SK-N-SH treated with all-trans-retinoic acid at 6 μM for 48 hours (cell line): ENCODE results near the gene ARHGDIB.

Experiments
- ATAC-seq: fragments of 200-7000 bp; cut with Tn5 transposase; 3 replicates; pipeline ENCODE4 v1.9.1; 2020; ENCODE audit warnings: mild to moderate bottlenecking, moderate library complexity
- BACH2 ChIP-seq: fragments of 250-450 bp; sonication (Bioruptor Pico); IDR thresholded peaks from 2 replicates; pipeline ENCODE4 v1.9.0; 2021; ENCODE audit warnings: mild to moderate bottlenecking, borderline replicate concordance
- CREB5 ChIP-seq: fragments of 250-450 bp; sonication (Bioruptor Pico); IDR thresholded peaks from 2 replicates; pipeline ENCODE4 v1.5.1; 2020; ENCODE audit warnings: low read depth, mild to moderate bottlenecking, moderate library complexity
- CSDC2 ChIP-seq: fragments of 250-450 bp; sonication (Bioruptor Pico); IDR thresholded peaks from 2 replicates; pipeline ENCODE4 v1.5.0; 2020; ENCODE audit warnings: mild to moderate bottlenecking, moderate library complexity
- CSRNP3 ChIP-seq: fragments of 250-450 bp; sonication (Bioruptor Pico); IDR thresholded peaks from 2 replicates; pipeline ENCODE4 v1.5.1; 2021; ENCODE audit warnings: mild to moderate bottlenecking, moderate library complexity
- GLIS3 ChIP-seq: fragments of 250-450 bp; sonication (Bioruptor Pico); IDR thresholded peaks from 2 replicates; pipeline ENCODE4 v1.5.0; 2020; ENCODE audit warnings: mild to moderate bottlenecking, moderate library complexity
- ISL1 ChIP-seq: fragments of 250-450 bp; sonication (Bioruptor Pico); IDR thresholded peaks from 2 replicates; pipeline ENCODE4 v2.1.2; 2022; ENCODE audit warnings: mild to moderate bottlenecking, moderate library complexity
- OSR1 ChIP-seq: fragments of 250-450 bp; sonication (Bioruptor Pico); IDR thresholded peaks from 2 replicates; pipeline ENCODE4 v1.8.0; 2022; ENCODE audit warnings: moderate library complexity, mild to moderate bottlenecking, inconsistent platforms
- PATZ1 ChIP-seq: fragments of 250-450 bp; sonication (Bioruptor Pico); IDR thresholded peaks from 2 replicates; pipeline ENCODE4 v1.8.0; 2020; ENCODE audit warnings: mild to moderate bottlenecking, moderate library complexity, borderline replicate concordance
- POU6F1 ChIP-seq: fragments of 250-450 bp; sonication (Bioruptor Pico); IDR thresholded peaks from 2 replicates; pipeline ENCODE4 v1.8.0; 2021; ENCODE audit warnings: low read depth, mild to moderate bottlenecking, moderate library complexity, borderline replicate concordance
- PPARA ChIP-seq: fragments of 250-450 bp; sonication (Bioruptor Pico); IDR thresholded peaks from 2 replicates; pipeline ENCODE4 v1.5.0; 2020; ENCODE audit warnings: mild to moderate bottlenecking, borderline replicate concordance
- RARB ChIP-seq: fragments of 250-450 bp; sonication (Bioruptor Pico); IDR thresholded peaks from 2 replicates; pipeline ENCODE4 v1.8.0; 2021; ENCODE audit warnings: mild to moderate bottlenecking, moderate library complexity
- SNAI2 ChIP-seq: fragments of 250-450 bp; sonication (Bioruptor Pico); IDR thresholded peaks from 2 replicates; pipeline ENCODE4 v1.5.0; 2020; ENCODE audit warnings: mild to moderate bottlenecking, moderate library complexity
- TCF4 ChIP-seq: fragments of 250-450 bp; sonication (Bioruptor Pico); IDR thresholded peaks from 2 replicates; pipeline ENCODE4 v1.8.0; 2021; ENCODE audit warnings: mild to moderate bottlenecking, moderate library complexity, borderline replicate concordance
- TOX ChIP-seq: fragments of 250-450 bp; sonication (Bioruptor Pico); IDR thresholded peaks from 2 replicates; pipeline ENCODE4 v1.8.0; 2021; ENCODE audit warnings: mild to moderate bottlenecking, moderate library complexity, borderline replicate concordance
- TSHZ2 ChIP-seq: fragments of 250-450 bp; sonication (Bioruptor Pico); IDR thresholded peaks from 2 replicates; pipeline ENCODE4 v1.5.0; 2020; ENCODE audit warnings: mild to moderate bottlenecking, moderate library complexity
- ZC3H10 ChIP-seq: fragments of 250-450 bp; sonication (Bioruptor Pico); IDR thresholded peaks from 2 replicates; pipeline ENCODE4 v1.5.1; 2021; ENCODE audit warnings: mild to moderate bottlenecking, moderate library complexity
- ZFP3 ChIP-seq: fragments of 250-450 bp; sonication (Bioruptor Pico); IDR thresholded peaks from 2 replicates; pipeline ENCODE4 v1.5.0; 2020; ENCODE audit warnings: mild to moderate bottlenecking, moderate library complexity
- ZFP30 ChIP-seq: fragments of 450-650 bp; formaldehyde crosslinking; IDR thresholded peaks from 2 replicates; pipeline ENCODE4 v1.5.0; 2022; ENCODE audit warnings: mild to moderate bottlenecking, moderate library complexity
- ZNF565 ChIP-seq: fragments of 450-650 bp; formaldehyde crosslinking; conservative IDR thresholded peaks from 2 replicates; pipeline ENCODE4 v1.5.0; 2020; ENCODE audit warnings: low read depth, mild to moderate bottlenecking, moderate library complexity
- ZNF70 ChIP-seq: fragments of 450-650 bp; formaldehyde crosslinking; IDR thresholded peaks from 2 replicates; pipeline ENCODE4 v1.5.0; 2020; ENCODE audit warnings: mild to moderate bottlenecking, moderate library complexity
- ZNF8 ChIP-seq: fragments of 450-650 bp; formaldehyde crosslinking; IDR thresholded peaks from 2 replicates; pipeline ENCODE4 v1.5.0; 2020; ENCODE audit warnings: mild to moderate bottlenecking, moderate library complexity

ARHGDIB gene

GRCh38 chr12:14970473-14970872 lies 9.1 kb upstream of the ARHGDIB start:
- no peak for ATAC-seq
- TF ChIP-seq SNAI2 (CRISPR knock-in tag) (no peak), ISL1 (CRISPR knock-in tag) (no peak), CSDC2 (CRISPR knock-in tag) (no peak), TOX (no peak), OSR1 (CRISPR knock-in tag) (no peak)

- ATAC-seq, result no peak
- no peak for TF ChIP-seq PPARA (CRISPR knock-in tag)
- no peak for TF ChIP-seq ZNF565 (CRISPR knock-in tag)
Observed at GRCh38 chr12:14968478-14968877, 7.1 kb upstream of the ARHGDIB start.

GRCh38 chr12:14965221-14965620 lies 3.8 kb upstream of the ARHGDIB start:
- no peak for TF ChIP-seq GLIS3 (CRISPR knock-in tag)
- TF ChIP-seq ZFP30 (CRISPR knock-in tag), result no peak
- ATAC-seq, result no peak

GRCh38 chr12:14964406-14964805 lies 3.0 kb upstream of the ARHGDIB start:
- TF ChIP-seq ZNF8 (CRISPR knock-in tag), result no peak
- TF ChIP-seq TOX, result no peak
- TF ChIP-seq RARB, result no peak
- no peak for TF ChIP-seq TCF4 (CRISPR knock-in tag)
- ATAC-seq, result no peak

GRCh38 chr12:14963520-14963919 lies 2.1 kb upstream of the ARHGDIB start:
- ATAC-seq, result no peak
- TF ChIP-seq ZFP3 (CRISPR knock-in tag) (no peak), CSDC2 (CRISPR knock-in tag) (no peak), ZC3H10 (CRISPR knock-in tag) (no peak), ZNF565 (CRISPR knock-in tag) (no peak), TCF4 (CRISPR knock-in tag) (no peak), CSRNP3 (CRISPR knock-in tag) (no peak), GLIS3 (CRISPR knock-in tag) (no peak), PATZ1 (CRISPR knock-in tag) (no peak), SNAI2 (CRISPR knock-in tag) (no peak), BACH2 (CRISPR knock-in tag) (no peak), ZNF70 (CRISPR knock-in tag) (no peak), POU6F1 (CRISPR knock-in tag) (no peak), CREB5 (CRISPR knock-in tag) (no peak), OSR1 (CRISPR knock-in tag) (no peak), ZNF8 (CRISPR knock-in tag) (no peak), ISL1 (CRISPR knock-in tag) (no peak), ZFP30 (CRISPR knock-in tag) (no peak), TSHZ2 (no peak)
